ENCODE data around the gene JPH3.

- TF ChIP-seq EZH2 (IDR thresholded peaks at IDR 0.05; ENCODE audit: insufficient read depth, poor library complexity, severe bottlenecking) (no peak), EZH2phosphoT487 (IDR thresholded peaks at IDR 0.05; ENCODE audit: insufficient read depth, low read depth) (no peak)
These were observed 105.6 kb downstream of the JPH3 start for GRCh38 chr16:87707714-87708580.
